IPS DF 6.9 (cell line): Measurements from ENCODE around the gene NUP214.

Experiments
- DNase-seq: peaks from one replicate; pipeline ENCODE4 v3.0.0-alpha.2; 2013; ENCODE audit warnings: low read depth, low spot score
- H3K27ac ChIP-seq: one replicate; pipeline ENCODE4 v1.5.1; 2013; ENCODE audit warnings: low read length, control low read depth
- H3K27me3 ChIP-seq: 2 replicates; pipeline ENCODE4 v1.6.1; 2013; ENCODE audit warnings: mild to moderate bottlenecking, low read length; ENCODE audit not compliant: control insufficient read depth, insufficient read depth
- H3K36me3 ChIP-seq: 2 replicates; pipeline ENCODE4 v1.6.1; 2013; ENCODE audit warnings: low read length; ENCODE audit not compliant: control insufficient read depth, insufficient read depth
- H3K4me1 ChIP-seq: 2 replicates; pipeline ENCODE4 v1.6.1; 2013; ENCODE audit warnings: low read length; ENCODE audit not compliant: control insufficient read depth, insufficient read depth
- H3K4me3 ChIP-seq: 2 replicates; pipeline ENCODE4 v1.5.1; 2013; ENCODE audit warnings: mild to moderate bottlenecking, low read length
- H3K9me3 ChIP-seq: 2 replicates; pipeline ENCODE4 v1.6.1; 2013; ENCODE audit warnings: low read length, inconsistent platforms; ENCODE audit not compliant: control insufficient read depth, insufficient read depth
- WGBS: extraction: QIAGEN DNeasy Blood & Tissue Kit; methylation state at CpG from one replicate; pipeline ENCODE4 v1.1.7; 2013; ENCODE audit warnings: mixed read lengths, missing lambda C conversion rate; ENCODE audit not compliant: insufficient read length, insufficient coverage; 5-methylcytosine and 5-hydroxymethylcytosine counted together

NUP214 gene

DNA sequence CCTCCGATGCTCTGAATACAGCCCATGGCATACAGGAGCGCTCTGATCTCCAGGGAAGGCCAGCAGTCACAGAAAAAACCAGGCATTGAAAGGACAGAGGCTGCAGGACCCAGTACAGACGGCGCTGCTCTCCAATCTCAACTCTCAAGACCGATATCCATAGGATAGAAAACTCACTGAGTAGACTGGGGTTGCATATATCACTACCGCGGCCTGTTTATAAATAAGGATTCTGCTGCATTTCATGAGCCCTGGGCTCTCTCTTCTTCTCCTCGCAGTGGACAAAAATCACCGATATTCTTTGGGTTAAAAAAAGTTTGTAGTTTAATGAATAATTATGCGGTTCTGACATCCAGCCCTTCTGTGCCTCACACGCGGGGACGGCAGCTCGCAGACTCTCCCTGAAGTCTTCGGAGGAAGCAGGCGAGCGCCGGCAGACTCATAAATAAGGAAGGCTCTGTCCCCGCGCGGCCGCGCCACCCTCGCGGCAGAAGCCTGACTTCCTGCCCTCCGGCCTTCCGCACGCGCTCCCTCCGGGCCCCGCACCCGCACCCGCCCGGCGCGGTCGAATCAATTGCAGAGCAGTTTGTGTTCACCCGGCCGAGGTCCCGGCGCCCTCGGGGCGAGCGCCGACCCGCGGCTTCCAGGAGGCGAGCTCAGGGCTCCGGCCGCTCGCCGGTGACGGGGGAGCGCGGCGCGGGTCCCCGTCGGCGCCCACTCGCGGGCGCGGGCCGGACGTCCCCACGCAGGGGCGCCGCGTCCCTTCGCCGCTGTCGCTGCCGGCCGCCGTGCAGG lies 150.9 kb downstream of the NUP214 start, which contains the start of gene FAM78A:
Gene FAM78A, minus strand, starts transcription at position 417 of the 795 bp plus-strand sequence. Its CDS starts 331 bp downstream, at position 86.
- H3K27me3 ChIP-seq = peaks cover 8% of the 10 kb centered on the region; the same call in 1 of the 2 replicates
- H3K4me1 ChIP-seq = peaks cover 3% of the 10 kb centered on the region; the same call in 1 of the 2 replicates
- H3K27ac ChIP-seq = no peak within 1 kb of the TSS
- DNase-seq = no peak
- no peaks in the 10 kb centered on the region; the same call in 1 of the 2 replicates for H3K36me3 ChIP-seq
- H3K4me3 ChIP-seq = peak within 1 kb of the TSS; percentile 52
- no CpG with 5 or more reads among the region's 76 CpGs for WGBS
- no peaks in the 10 kb centered on the region for H3K9me3 ChIP-seq

DNA sequence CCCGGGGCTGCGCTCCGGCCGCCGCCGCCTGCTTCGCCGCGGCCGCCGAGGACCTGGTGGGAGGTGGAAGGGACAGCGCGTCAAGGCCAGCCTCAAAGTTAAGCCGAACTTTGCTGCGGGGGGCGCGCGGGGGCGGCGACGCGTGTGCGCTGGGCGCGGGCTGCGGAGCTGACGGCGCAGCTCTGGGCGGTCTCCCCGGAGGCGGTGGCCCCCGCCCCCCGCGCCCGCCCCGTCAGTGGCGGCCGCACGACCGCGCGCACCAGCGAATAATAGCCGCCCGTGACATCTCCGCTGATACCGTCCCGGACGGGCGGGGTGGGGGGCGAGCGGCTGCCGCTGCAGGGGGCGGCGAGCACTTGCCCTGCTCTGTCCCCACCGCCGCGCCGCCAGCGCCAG lies 151.5 kb downstream of the NUP214 start:
- Histone ChIP-seq H3K27me3 (peaks cover 8% of the 10 kb centered on the region; the same call in 1 of the 2 replicates), H3K4me1 (peaks cover 3% of the 10 kb centered on the region; the same call in 1 of the 2 replicates), H3K27ac (no peak overlapping the region), H3K4me3 (peak overlapping the region; percentile 52; the same call in 1 of the 2 replicates), H3K9me3 (no peaks in the 10 kb centered on the region), H3K36me3 (no peaks in the 10 kb centered on the region; the same call in 1 of the 2 replicates)
- DNase-seq = no peak
- no CpG with 5 or more reads among the region's 60 CpGs for WGBS

DNA sequence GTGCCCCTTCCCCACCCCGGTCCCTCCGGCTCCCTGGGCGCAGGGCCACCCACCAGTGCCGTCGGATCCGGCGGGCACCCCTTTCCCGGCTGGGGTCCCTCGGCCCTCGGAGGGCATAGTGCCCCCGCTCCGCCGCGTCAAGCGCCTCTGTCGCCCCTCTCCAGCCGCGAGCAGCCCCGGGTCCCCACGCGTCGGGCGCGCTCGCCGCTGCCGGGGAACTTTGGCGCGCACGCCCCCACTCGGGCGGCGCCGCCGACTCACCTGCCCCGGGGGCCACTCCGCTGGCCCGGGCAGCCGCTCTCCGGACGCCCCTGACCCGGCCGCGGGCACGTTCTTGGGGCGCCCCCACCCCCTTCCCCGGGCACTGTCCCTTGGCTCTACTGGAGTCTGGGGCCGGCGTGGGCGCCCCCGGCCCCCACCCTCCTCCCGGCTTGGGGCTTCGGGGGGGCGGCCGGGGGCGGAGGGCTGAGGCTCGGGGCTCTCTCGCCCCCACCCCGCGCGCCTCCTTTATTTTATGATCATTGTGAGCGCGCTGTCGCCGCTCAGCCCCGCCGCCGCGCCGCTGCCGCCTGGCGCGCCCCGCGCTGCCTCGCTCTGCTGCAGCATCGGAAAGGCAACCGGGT lies 152.0 kb downstream of the NUP214 start:
- no peak for DNase-seq
- Histone ChIP-seq H3K27ac (no peak overlapping the region), H3K4me3 (peak overlapping the region; percentile 52), H3K27me3 (peaks cover 13% of the 10 kb centered on the region; the same call in 1 of the 2 replicates), H3K4me1 (peaks cover 5% of the 10 kb centered on the region), H3K9me3 (no peaks in the 10 kb centered on the region), H3K36me3 (no peaks in the 10 kb centered on the region; the same call in 1 of the 2 replicates)
- no CpG with 5 or more reads among the region's 78 CpGs for WGBS

DNA sequence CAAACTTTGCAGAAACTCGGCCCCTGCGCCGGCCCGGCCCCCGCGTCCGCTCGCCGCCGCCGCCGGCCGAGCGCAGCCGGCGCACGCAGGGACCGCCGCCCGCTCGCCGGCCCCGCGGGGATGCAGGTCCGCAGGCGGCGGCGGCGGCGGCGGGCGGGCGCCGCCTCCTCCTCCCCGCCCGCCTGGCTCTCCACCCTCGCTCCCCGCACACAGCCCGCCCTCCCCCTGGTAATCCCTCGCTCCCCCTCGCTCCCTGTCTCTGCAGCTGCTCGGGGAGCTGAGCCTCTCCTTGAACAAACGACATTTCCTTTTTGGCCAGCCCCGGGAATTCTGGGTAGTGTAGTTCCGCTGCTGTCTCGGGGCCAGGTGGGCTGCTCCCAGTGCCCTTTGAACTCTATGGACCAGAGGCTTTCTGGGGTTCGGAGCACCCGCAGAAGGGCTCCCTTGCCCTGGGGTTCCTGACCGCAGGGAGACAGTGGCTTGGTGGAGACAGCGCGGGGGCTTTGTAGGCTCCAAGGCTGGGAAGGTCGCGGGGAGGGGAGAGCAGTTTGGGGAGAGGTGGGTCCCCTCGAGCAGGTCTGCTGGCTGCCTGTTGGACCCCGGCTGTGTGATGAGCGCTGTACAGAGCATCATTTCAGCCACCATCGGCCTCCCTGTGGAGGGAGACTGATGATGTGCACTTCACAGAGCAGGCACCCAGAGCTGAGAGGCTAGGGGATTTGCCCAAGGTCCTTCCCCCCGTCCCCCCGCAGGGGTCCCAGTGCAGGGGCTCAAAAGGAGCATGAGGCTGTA lies 152.7 kb downstream of the NUP214 start:
- Histone ChIP-seq H3K27me3 (peaks cover 13% of the 10 kb centered on the region; the same call in 1 of the 2 replicates), H3K9me3 (no peaks in the 10 kb centered on the region), H3K4me1 (peaks cover 5% of the 10 kb centered on the region), H3K4me3 (peak overlapping the region; percentile 52; the same call in 1 of the 2 replicates), H3K27ac (no peak overlapping the region), H3K36me3 (no peaks in the 10 kb centered on the region; the same call in 1 of the 2 replicates)
- no CpG with 5 or more reads among the region's 59 CpGs for WGBS
- peak; percentile 74 for DNase-seq

DNA sequence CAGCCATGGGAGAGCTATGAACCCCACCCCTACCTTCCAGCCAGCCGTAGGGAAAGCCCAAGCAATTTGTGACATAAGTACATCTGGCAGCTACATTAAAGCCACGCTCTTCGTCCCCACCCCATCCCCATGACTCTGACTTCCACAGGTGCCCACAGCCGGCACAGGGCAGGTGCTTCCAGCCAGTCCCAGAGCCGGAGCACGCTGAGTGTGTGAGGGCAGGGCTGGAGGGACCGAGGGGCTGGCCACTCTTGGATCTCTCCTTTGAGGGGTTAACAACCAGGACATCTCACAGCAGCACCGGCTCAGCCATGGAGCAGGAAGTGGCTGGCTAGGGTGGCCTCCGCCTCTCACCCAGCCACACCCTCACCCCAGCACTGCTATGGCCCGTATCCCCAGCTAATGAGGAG lies 153.3 kb downstream of the NUP214 start:
- no peak for DNase-seq
- H3K4me1 ChIP-seq = peaks cover 8% of the 10 kb centered on the region
- H3K9me3 ChIP-seq = no peaks in the 10 kb centered on the region
- WGBS = no CpG with 5 or more reads among the region's 10 CpGs
- H3K4me3 ChIP-seq = no peak overlapping the region
- no peaks in the 10 kb centered on the region; the same call in 1 of the 2 replicates for H3K36me3 ChIP-seq
- H3K27me3 ChIP-seq = peaks cover 13% of the 10 kb centered on the region; the same call in 1 of the 2 replicates
- no peak overlapping the region for H3K27ac ChIP-seq

DNA sequence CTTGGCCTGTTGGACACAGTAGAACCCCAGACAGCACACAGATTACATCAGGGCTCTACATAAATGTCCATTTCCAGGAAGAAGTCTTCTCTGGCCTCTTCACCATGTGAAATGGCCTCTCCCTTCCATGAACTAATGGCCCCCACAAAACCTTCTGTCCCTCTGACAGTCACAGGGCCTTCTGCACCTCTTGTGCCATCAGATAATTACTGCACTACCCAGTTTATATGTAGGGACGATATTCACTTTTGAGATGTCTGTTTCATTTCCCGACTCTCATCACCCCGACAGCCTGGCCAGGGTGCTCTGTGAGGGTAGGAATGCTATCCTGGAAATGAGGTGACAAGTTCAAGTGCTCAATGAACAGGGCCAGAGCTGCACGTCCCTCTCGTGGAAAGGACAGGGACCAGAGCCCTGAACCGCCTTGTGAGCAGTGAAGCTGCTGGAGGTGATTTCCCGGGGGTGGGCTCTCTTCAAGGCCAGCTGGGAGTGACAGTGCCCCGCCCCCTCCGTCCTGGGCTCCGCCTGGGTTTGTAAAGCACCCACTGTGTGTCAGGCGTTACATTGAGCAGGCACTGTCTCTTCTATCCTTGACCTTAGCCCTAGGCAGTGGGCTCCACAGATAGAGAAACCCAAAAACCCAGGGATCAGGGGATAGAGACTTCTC lies 153.9 kb downstream of the NUP214 start:
- H3K36me3 ChIP-seq = no peaks in the 10 kb centered on the region; the same call in 1 of the 2 replicates
- H3K4me3 ChIP-seq = no peak overlapping the region
- peaks cover 8% of the 10 kb centered on the region for H3K4me1 ChIP-seq
- no CpG with 5 or more reads among the region's 11 CpGs for WGBS
- no peak overlapping the region for H3K27ac ChIP-seq
- H3K27me3 ChIP-seq = peaks cover 13% of the 10 kb centered on the region; the same call in 1 of the 2 replicates
- DNase-seq = no peak
- H3K9me3 ChIP-seq = no peaks in the 10 kb centered on the region

DNA sequence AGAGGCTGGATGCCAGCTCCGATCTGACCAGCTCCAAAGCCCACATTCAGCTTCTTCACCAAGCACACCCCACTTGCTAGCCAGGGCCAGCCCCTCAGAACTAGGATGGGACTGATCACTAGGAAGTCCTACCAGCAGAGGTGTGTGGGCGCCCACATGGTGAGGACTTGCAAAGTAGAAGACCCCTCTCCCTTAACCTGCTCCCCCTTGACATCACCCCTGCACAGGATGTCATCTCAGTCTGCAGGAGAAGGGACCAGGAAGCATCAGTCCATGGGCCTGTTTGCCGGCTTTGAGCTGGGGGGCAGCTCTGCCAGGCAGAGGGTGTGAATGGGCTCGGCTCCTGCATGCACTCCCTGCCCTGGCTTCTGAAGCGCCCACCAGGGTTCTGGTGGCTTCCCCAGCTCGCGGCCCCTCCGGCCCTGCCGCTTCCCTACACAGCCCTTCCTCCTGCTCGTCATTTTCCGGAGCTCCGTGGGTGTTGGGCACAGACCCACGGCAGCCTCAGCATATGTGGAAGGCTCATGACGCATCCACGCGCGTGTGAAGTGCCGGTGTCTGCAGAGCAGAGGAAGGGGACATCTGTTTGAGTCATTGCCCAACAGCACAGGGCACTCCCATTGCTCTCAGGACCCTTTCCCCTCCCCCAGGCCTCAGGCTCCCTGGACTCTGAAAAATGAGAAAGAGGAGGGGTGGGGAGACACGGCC lies 154.6 kb downstream of the NUP214 start:
- no peak for DNase-seq
- no CpG with 5 or more reads among the region's 19 CpGs for WGBS
- H3K27ac ChIP-seq = no peak overlapping the region
- H3K27me3 ChIP-seq = peaks cover 13% of the 10 kb centered on the region; the same call in 1 of the 2 replicates
- H3K4me1 ChIP-seq = peaks cover 8% of the 10 kb centered on the region
- no peaks in the 10 kb centered on the region for H3K9me3 ChIP-seq
- H3K4me3 ChIP-seq = no peak overlapping the region
- no peaks in the 10 kb centered on the region; the same call in 1 of the 2 replicates for H3K36me3 ChIP-seq

DNA sequence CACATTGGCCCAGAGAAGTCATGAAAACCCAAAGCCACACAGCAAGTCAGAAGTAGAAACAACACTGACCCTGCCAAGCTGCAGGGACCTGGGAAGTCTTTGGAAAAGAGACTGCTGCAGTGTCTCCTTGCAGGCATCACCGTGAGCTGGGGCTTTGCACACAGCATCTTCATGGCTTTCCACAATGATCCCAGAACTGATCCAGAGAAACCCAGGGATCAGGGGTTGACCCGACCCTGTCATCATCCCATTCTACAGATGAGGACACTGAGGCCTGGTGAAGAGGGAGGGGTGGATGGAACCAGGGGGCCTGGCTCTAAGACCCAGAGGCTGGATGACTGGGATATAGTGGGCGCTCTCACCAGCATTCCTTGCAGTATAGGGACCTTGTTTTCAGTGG lies 155.3 kb downstream of the NUP214 start:
- H3K36me3 ChIP-seq = no peaks in the 10 kb centered on the region; the same call in 1 of the 2 replicates
- H3K4me3 ChIP-seq = no peak overlapping the region
- no peaks in the 10 kb centered on the region for H3K9me3 ChIP-seq
- peaks cover 8% of the 10 kb centered on the region for H3K4me1 ChIP-seq
- H3K27ac ChIP-seq = no peak overlapping the region
- H3K27me3 ChIP-seq = peaks cover 13% of the 10 kb centered on the region; the same call in 1 of the 2 replicates
- no peak for DNase-seq
- no CpG with 5 or more reads among the region's 3 CpGs for WGBS
